Endodermal cell (in vitro differentiated cells): ENCODE results near the gene RBMS2. TPM values are rescaled to one million over a fixed set of nuclear protein-coding genes. Genes with fewer than 3 reads are reported as not detected.

Experiments used
- DNase-seq: peaks from one replicate; pipeline ENCODE4 v3.0.0-alpha.2; 2017
- H3K27ac ChIP-seq: 2 replicates; pipeline ENCODE4 v1.5.1; 2013; ENCODE audit warnings: mild to moderate bottlenecking, low read depth, low read length, moderate library complexity
- H3K27me3 ChIP-seq: 2 replicates; pipeline ENCODE4 v1.6.1; 2013; ENCODE audit warnings: mild to moderate bottlenecking, low read length, moderate library complexity; ENCODE audit not compliant: insufficient read depth, control insufficient read depth, poor library complexity, severe bottlenecking
- H3K36me3 ChIP-seq: 2 replicates; pipeline ENCODE4 v1.7.0; 2013; ENCODE audit warnings: mild to moderate bottlenecking, low read length, moderate library complexity; ENCODE audit not compliant: control insufficient read depth, insufficient read depth
- H3K4me1 ChIP-seq: one replicate; pipeline ENCODE4 v1.7.0; 2013; ENCODE audit warnings: low read length; ENCODE audit not compliant: control insufficient read depth, insufficient read depth
- H3K4me3 ChIP-seq: 2 replicates; pipeline ENCODE4 v1.5.1; 2013; ENCODE audit warnings: mild to moderate bottlenecking, low read length, moderate library complexity
- H3K9ac ChIP-seq: 2 replicates; pipeline ENCODE4 v1.6.1; 2013; ENCODE audit warnings: mild to moderate bottlenecking, low read length, moderate library complexity; ENCODE audit not compliant: poor library complexity, severe bottlenecking; ENCODE audit errors: extremely low read depth
- H3K9me3 ChIP-seq: 2 replicates; pipeline ENCODE4 v1.6.1; 2013; ENCODE audit warnings: mild to moderate bottlenecking, low read length, moderate library complexity; ENCODE audit not compliant: control insufficient read depth
- H3K27ac Mint-ChIP-seq: 2 replicates; pipeline ENCODE4 v1.8.0; 2020; ENCODE audit warnings: mixed read lengths
- H3K27me3 Mint-ChIP-seq: 2 replicates; pipeline ENCODE4 v1.8.0; 2021; ENCODE audit warnings: mild to moderate bottlenecking, mixed read lengths; ENCODE audit not compliant: insufficient read depth
- H3K36me3 Mint-ChIP-seq: 2 replicates; pipeline ENCODE4 v1.8.0; 2020; ENCODE audit warnings: low read depth, mixed read lengths
- H3K4me1 Mint-ChIP-seq: 2 replicates; pipeline ENCODE4 v1.8.0; 2020; ENCODE audit warnings: mixed read lengths
- H3K4me3 Mint-ChIP-seq: 2 replicates; pipeline ENCODE4 v1.8.0; 2020; ENCODE audit warnings: mild to moderate bottlenecking, moderate library complexity, mixed read lengths
- H3K9me3 Mint-ChIP-seq: 2 replicates; pipeline ENCODE4 v1.8.0; 2020; ENCODE audit warnings: mild to moderate bottlenecking, mixed read lengths
- WGBS, 2 experiments: methylation state at CpG; one replicate each; pipeline versions ENCODE4 v1.1.5 to v1.1.7; 2013; ENCODE audit warnings: missing lambda C conversion rate in 2 of 2, mixed read lengths in 1 of 2; ENCODE audit not compliant: insufficient coverage in 1 of 2, insufficient read length in 1 of 2; 5-methylcytosine and 5-hydroxymethylcytosine counted together
- total RNA-seq, 2 donors: library from RNA; stranded (reverse); fragmentation: NEBNext Ultra II Directional in 1 of 2; extraction: Animal tissue kit (Norgen Biotek cat#: 25700) in 1 of 2; gene quantifications; 2 replicates in 1 of 2; 3 replicates in 1 of 2; pipeline ENCODE4 v1.2.1, GENCODE V29; 2021
- TF ChIP-seq, protein P1 (sequence below): fragments of 200-600 bp; sonication (generic); conservative IDR thresholded peaks from 2 replicates; pipeline ENCODE4 v1.5.0; 2021; ENCODE audit warnings: antibody characterized with exemption, mild to moderate bottlenecking

The RBMS2 gene
- total RNA-seq, 2 donors from 2014 or later = 26.3 to 33.8 TPM

DNA sequence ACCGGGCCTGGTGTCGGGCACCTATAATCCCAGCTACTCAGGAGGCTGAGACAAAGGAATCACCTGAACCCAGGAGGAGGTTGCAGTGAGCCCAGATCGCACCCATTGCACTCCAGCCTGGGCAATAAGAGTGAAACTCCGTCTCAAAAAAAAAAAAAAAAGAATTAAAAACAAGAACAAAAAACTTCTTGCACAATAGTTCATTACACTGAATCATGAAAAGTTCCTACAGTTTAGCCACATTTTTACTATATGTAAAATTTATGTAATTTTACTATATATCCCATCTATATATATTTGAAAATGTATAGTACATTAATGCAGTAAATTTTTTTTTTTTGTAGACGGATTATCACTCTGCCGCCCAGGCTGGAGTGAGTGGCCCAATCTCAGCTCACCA lies 119.6 kb downstream of the RBMS2 start:
- no peak overlapping the region for H3K4me3 Mint-ChIP-seq
- Histone ChIP-seq H3K27ac (no peak overlapping the region), H3K27me3 (no peaks in the 10 kb centered on the region), H3K36me3 (peaks cover 75% of the 10 kb centered on the region), H3K9ac (no peak overlapping the region), H3K4me1 (no peaks in the 10 kb centered on the region), H3K9me3 (no peaks in the 10 kb centered on the region), H3K4me3 (no peak overlapping the region)
- peaks cover 65% of the 10 kb centered on the region for H3K36me3 Mint-ChIP-seq
- peaks cover under 1% of the 10 kb centered on the region for H3K9me3 Mint-ChIP-seq
- 99 to 100% methylated on average over 2 to 5 of the region's 6 CpGs for WGBS, 2 experiments
- H3K4me1 Mint-ChIP-seq = peaks cover 20% of the 10 kb centered on the region
- DNase-seq = no peak
- no peaks in the 10 kb centered on the region for H3K27me3 Mint-ChIP-seq
- H3K27ac Mint-ChIP-seq = no peak overlapping the region
- TF ChIP-seq, protein P1, sequence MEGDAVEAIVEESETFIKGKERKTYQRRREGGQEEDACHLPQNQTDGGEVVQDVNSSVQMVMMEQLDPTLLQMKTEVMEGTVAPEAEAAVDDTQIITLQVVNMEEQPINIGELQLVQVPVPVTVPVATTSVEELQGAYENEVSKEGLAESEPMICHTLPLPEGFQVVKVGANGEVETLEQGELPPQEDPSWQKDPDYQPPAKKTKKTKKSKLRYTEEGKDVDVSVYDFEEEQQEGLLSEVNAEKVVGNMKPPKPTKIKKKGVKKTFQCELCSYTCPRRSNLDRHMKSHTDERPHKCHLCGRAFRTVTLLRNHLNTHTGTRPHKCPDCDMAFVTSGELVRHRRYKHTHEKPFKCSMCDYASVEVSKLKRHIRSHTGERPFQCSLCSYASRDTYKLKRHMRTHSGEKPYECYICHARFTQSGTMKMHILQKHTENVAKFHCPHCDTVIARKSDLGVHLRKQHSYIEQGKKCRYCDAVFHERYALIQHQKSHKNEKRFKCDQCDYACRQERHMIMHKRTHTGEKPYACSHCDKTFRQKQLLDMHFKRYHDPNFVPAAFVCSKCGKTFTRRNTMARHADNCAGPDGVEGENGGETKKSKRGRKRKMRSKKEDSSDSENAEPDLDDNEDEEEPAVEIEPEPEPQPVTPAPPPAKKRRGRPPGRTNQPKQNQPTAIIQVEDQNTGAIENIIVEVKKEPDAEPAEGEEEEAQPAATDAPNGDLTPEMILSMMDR = no peak

DNA sequence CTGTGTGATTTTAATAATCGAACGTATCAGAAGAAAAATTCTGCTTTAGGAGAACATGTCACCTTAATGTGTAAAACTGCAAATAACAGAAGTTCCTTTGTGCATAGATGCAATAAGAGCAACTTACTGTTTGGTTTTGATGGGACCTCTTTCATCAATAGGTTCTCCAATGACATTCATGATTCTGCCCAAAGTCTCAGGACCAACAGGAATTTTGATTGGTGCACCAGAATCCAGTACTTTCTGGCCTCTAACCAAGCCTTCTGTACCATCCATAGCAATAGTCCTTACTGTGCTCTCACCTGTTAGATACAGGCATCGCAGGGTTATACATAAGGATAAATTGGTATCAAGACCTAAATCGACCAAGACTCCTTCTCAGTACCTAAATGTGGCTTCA lies 123.0 kb downstream of the RBMS2 start:
- H3K27ac Mint-ChIP-seq = peak overlapping the region; percentile 95
- peaks cover 49% of the 10 kb centered on the region for H3K36me3 ChIP-seq
- peak overlapping the region; percentile 95 for H3K9ac ChIP-seq
- WGBS, 2 experiments = 58 to 68% methylated on average over 4 of the region's 4 CpGs
- no peak overlapping the region for H3K27ac ChIP-seq
- H3K9me3 ChIP-seq = no peaks in the 10 kb centered on the region
- H3K9me3 Mint-ChIP-seq = peaks cover 8% of the 10 kb centered on the region
- H3K4me1 ChIP-seq = no peaks in the 10 kb centered on the region
- TF ChIP-seq, protein P1 = no peak
- H3K4me3 ChIP-seq = peak overlapping the region; percentile 100
- H3K27me3 Mint-ChIP-seq = no peaks in the 10 kb centered on the region
- no peak for DNase-seq
- peaks cover 42% of the 10 kb centered on the region for H3K36me3 Mint-ChIP-seq
- H3K27me3 ChIP-seq = no peaks in the 10 kb centered on the region
- peaks cover 7% of the 10 kb centered on the region for H3K4me1 Mint-ChIP-seq
- peak overlapping the region; percentile 100 for H3K4me3 Mint-ChIP-seq

DNA sequence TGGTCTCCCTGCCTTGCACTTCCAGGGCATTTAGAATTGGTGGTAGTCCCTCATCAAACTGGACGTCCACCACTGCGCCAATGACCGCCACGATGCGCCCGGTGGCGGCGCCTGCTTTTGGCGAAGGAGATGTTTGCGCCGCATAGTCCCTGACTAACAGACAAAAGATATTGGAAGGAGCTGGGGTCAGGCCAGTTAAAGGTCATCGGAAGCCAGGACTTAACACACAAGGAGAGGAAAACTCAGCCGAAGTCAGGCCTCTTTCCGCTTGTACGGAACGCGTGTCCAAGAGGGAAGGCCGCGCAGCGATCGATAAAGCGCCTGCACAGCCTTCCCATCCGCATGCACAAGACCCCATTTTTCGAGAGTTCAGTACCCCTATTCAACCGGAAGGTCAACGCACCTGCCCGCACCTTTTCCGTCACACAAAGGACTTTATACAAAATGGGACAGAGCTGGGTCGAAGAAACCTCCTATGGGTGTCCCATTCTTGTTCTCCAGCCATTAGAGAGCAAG lies 123.6 kb downstream of the RBMS2 start:
- TF ChIP-seq, protein P1 = peak; percentile 27
- H3K27me3 ChIP-seq = no peaks in the 10 kb centered on the region
- peaks cover 43% of the 10 kb centered on the region for H3K36me3 ChIP-seq
- no peaks in the 10 kb centered on the region for H3K4me1 ChIP-seq
- peaks cover 38% of the 10 kb centered on the region for H3K36me3 Mint-ChIP-seq
- H3K9ac ChIP-seq = peak overlapping the region; percentile 95
- H3K27ac ChIP-seq = no peak overlapping the region
- H3K27me3 Mint-ChIP-seq = no peaks in the 10 kb centered on the region
- WGBS, 2 experiments = 1% methylated on average over 29 of the region's 29 CpGs
- H3K9me3 Mint-ChIP-seq = peaks cover 8% of the 10 kb centered on the region
- peaks cover 7% of the 10 kb centered on the region for H3K4me1 Mint-ChIP-seq
- H3K9me3 ChIP-seq = no peaks in the 10 kb centered on the region
- H3K27ac Mint-ChIP-seq = peak overlapping the region; percentile 95
- peak overlapping the region; percentile 100 for H3K4me3 Mint-ChIP-seq
- peak; percentile 70 for DNase-seq
- H3K4me3 ChIP-seq = peak overlapping the region; percentile 100

Other genes with a start within 250 kb of the RBMS2 start
- 100 to 1,000 TPM; 134 to 167 TPM for gene CS, start 221.5 kb upstream of the RBMS2 start, total RNA-seq
- 100 to 1,000 TPM; 183 to 198 TPM for gene CNPY2, start 205.8 kb upstream of the RBMS2 start, total RNA-seq
- 10 to 100 TPM; 66.5 to 90.3 TPM for gene PAN2, start 187.8 kb upstream of the RBMS2 start, total RNA-seq
- 10 to 100 TPM in 1 of 2 donors, 1 to 10 TPM in 1; 4.6 to 10.4 TPM for gene IL23A, start 182.9 kb upstream of the RBMS2 start, total RNA-seq
- 100 to 1,000 TPM; 107 to 112 TPM for gene STAT2, start 161.7 kb upstream of the RBMS2 start, total RNA-seq
- not detected for gene APOF, start 159.0 kb upstream of the RBMS2 start, total RNA-seq
- gene TIMELESS, start 72.4 kb upstream of the RBMS2 start, total RNA-seq = 10 to 100 TPM; 64.5 to 85.3 TPM
- gene MIP, start 67.2 kb upstream of the RBMS2 start, total RNA-seq = not detected
- 1 to 10 TPM; 2.9 to 3.8 TPM for gene SPRYD4, start 53.2 kb upstream of the RBMS2 start, total RNA-seq
- 1 to 10 TPM; 1.5 to 2.7 TPM for gene GLS2, start 33.7 kb upstream of the RBMS2 start, total RNA-seq
- gene BAZ2A, start 108.5 kb downstream of the RBMS2 start, total RNA-seq = 100 to 1,000 TPM; 125 to 137 TPM
- 100 to 1,000 TPM; 653 to 681 TPM for gene ATP5F1B, start 124.2 kb downstream of the RBMS2 start, total RNA-seq
- 100 to 1,000 TPM; 275 to 320 TPM for gene PTGES3, start 166.5 kb downstream of the RBMS2 start, total RNA-seq
- 100 to 1,000 TPM; 817 to 958 TPM for gene NACA, start 203.5 kb downstream of the RBMS2 start, total RNA-seq
- 10 to 100 TPM; 34.8 to 44.2 TPM for gene PRIM1, start 230.5 kb downstream of the RBMS2 start, total RNA-seq
- gene HSD17B6, start 241.5 kb downstream of the RBMS2 start, total RNA-seq = under 1 TPM; 0.57 to 0.89 TPM